ENCODE measurements around the gene GIGYF1. TPM values are rescaled to one million over a fixed set of nuclear protein-coding genes. Genes with fewer than 3 reads are reported as not detected.

The GIGYF1 gene
- total and polyA plus RNA-seq, 2 of the 4 experiments (the other 2 are of a cell fraction) = 3.0 to 10.7 TPM

GRCh38 chr7:100630066-100630465 is 64.0 kb downstream of the GIGYF1 start:
- Histone ChIP-seq H3K56ac (ENCODE audit: extremely low read depth, insufficient read depth, low read length) (no peak overlapping the region), H2BK15ac (ENCODE audit: low read depth, low read length) (no peak overlapping the region), H3K9ac (ENCODE audit: low read depth, low read length) (no peak overlapping the region), H3K27me3 (ENCODE audit: control insufficient read depth, insufficient read depth, low read length) (peaks cover 21% of the 10 kb centered on the region), H3K4ac (ENCODE audit: low read depth, low read length) (no peak overlapping the region), H3K23ac (ENCODE audit: low read depth, low read length) (no peak overlapping the region), H3K36me3 (ENCODE audit: control insufficient read depth, insufficient read depth, low read length) (no peaks in the 10 kb centered on the region), H3K27ac (ENCODE audit: insufficient read depth, low read length) (no peak overlapping the region), H2AK9ac (replicated peaks; ENCODE audit: low read depth, low read length, poor library complexity) (no peak overlapping the region), H2BK120ac (ENCODE audit: low read depth, low read length) (no peak overlapping the region), H4K20me1 (ENCODE audit: insufficient read depth, low read length) (no peaks in the 10 kb centered on the region), H3K9me1 (ENCODE audit: insufficient read depth, low read length) (peaks cover 7% of the 10 kb centered on the region; the same call in 1 of the 2 replicates), H3K18ac (ENCODE audit: low read depth, low read length) (no peak overlapping the region), H2AFZ (replicated peaks; ENCODE audit: low read length, poor library complexity) (no peak overlapping the region), H3K9me3 (ENCODE audit: control insufficient read depth, insufficient read depth, low read length) (no peaks in the 10 kb centered on the region), H2BK20ac (ENCODE audit: low read depth, low read length) (no peak overlapping the region), H4K8ac (ENCODE audit: low read depth in 2 of 2, low read length in 2 of 2) (no peak overlapping the region), H3K14ac (replicated peaks; ENCODE audit: low read depth, low read length) (no peak overlapping the region), H2BK5ac (ENCODE audit: low read depth, low read length, poor library complexity, severe bottlenecking) (no peak overlapping the region), H3K4me3 (ENCODE audit: insufficient read depth, low read depth, low read length) (no peak overlapping the region), H2AK5ac (ENCODE audit: low read depth, low read length) (no peak overlapping the region), H3K4me1 (ENCODE audit: control insufficient read depth, insufficient read depth, low read length) (no peaks in the 10 kb centered on the region; the same call in 1 of the 2 replicates), H4K91ac (ENCODE audit: insufficient read depth, low read depth, low read length) (no peak overlapping the region), H4K5ac (ENCODE audit: low read depth, low read length) (no peak overlapping the region), H3K79me1 (ENCODE audit: low read depth in 1 of 2, low read length in 2 of 2) (no peaks in the 10 kb centered on the region), H3K4me2 (ENCODE audit: low read depth, low read length) (no peak overlapping the region)
- CTCF ChIA-PET = interaction anchor here (0.6 kb wide), 1 partner anchor 172 kb away, joined by 4 read pairs; no protein-coding TSS in a partner anchor
- DNase-seq = no peak
- no peak for ATAC-seq (ENCODE audit: low read depth)
- POLR2A ChIA-PET (ENCODE audit: unreplicated experiment) = no interaction called here
- TF ChIP-seq FOS (IDR thresholded peaks at IDR 0.05; ENCODE audit: low read depth, low read length) = no peak
- no peak for TF ChIP-seq BHLHE40 (IDR thresholded peaks at IDR 0.05; ENCODE audit: low read depth, low read length)
- TF ChIP-seq POLR2A (IDR thresholded peaks at IDR 0.05; ENCODE audit: low read depth, low read length) = no peak
- TF ChIP-seq RAD21 (IDR thresholded peaks at IDR 0.05; ENCODE audit: low read length) = no peak
- TF ChIP-seq RFX5 (IDR thresholded peaks at IDR 0.05; ENCODE audit: low read depth, low read length) = no peak
- TF ChIP-seq CHD1 (IDR thresholded peaks at IDR 0.05; ENCODE audit: low read depth, low read length) = no peak
- no peak for TF ChIP-seq RCOR1 (IDR thresholded peaks at IDR 0.05; ENCODE audit: insufficient replicate concordance, low read length)
- no peak for TF ChIP-seq CEBPB (IDR thresholded peaks at IDR 0.05; ENCODE audit: low read depth, low read length)
- no peak for TF ChIP-seq MAFK (IDR thresholded peaks at IDR 0.05; ENCODE audit: low read depth, low read length)
- TF ChIP-seq MXI1 (IDR thresholded peaks at IDR 0.05; ENCODE audit: borderline replicate concordance, low read depth, low read length) = no peak
- no peak for TF ChIP-seq ELK1 (IDR thresholded peaks at IDR 0.05; ENCODE audit: borderline replicate concordance, low read depth, low read length)
- no peak for TF ChIP-seq NFE2L2 (IDR thresholded peaks at IDR 0.05; ENCODE audit: low read depth, low read length)
- TF ChIP-seq SMC3 (IDR thresholded peaks at IDR 0.05; ENCODE audit: low read depth, low read length) = no peak
- no peak for TF ChIP-seq MAZ (IDR thresholded peaks at IDR 0.05; ENCODE audit: borderline replicate concordance, low read depth, low read length)
- no peak for TF ChIP-seq CTCF (conservative IDR thresholded peaks at IDR 0.05; ENCODE audit: low read depth, low read length)
- TF ChIP-seq USF2 (IDR thresholded peaks at IDR 0.05; ENCODE audit: low read depth, low read length) = no peak
- in situ Hi-C loops (cut with MboI; ENCODE audit: low sequenced_read_pairs) (no loop called here), dilution Hi-C loops (cut with HindIII; ENCODE audit: low sequenced_read_pairs, unreplicated experiment) (no loop called here), intact Hi-C loops (cut with micrococcal nuclease) (no loop called here)
- 96% methylated on average over 3 of the region's 4 CpGs; no CpG with 5 or more reads in 1 of the 2 experiments for WGBS, 2 experiments (ENCODE audit: extremely low coverage in 2 of 2, insufficient read length in 1 of 2)
- no TSS peak for BruUV-seq (replicated peaks)

Measured in IMR-90 (cell line).